Psoas muscle (tissue), 8 donors: ENCODE data around the gene KCNJ15. TPM values are rescaled to one million over a fixed set of nuclear protein-coding genes. Genes with fewer than 3 reads are reported as not detected.

ENCODE experiments used
- ATAC-seq, 4 donors: fragments of 200-7000 bp; cut with Tn5 transposase; one replicate each; pipeline ENCODE4 v1.9.1; 2020; ENCODE audit warnings: moderate library complexity in 3 of 4, mild to moderate bottlenecking in 2 of 4
- DNase-seq, 2 donors: peaks; one replicate each; pipeline ENCODE4 v3.0.0-alpha.2; 2020
- H3K27ac ChIP-seq: fragments of 200-600 bp; one replicate; pipeline ENCODE4 v1.8.0; 2022
- H3K27me3 ChIP-seq, 3 donors: fragments of 200-600 bp in 1 of 3; one replicate each; pipeline versions ENCODE4 v1.6.1 to v1.8.0; 2013 to 2022; ENCODE audit warnings: low read length in 2 of 3, mild to moderate bottlenecking in 2 of 3, moderate library complexity in 1 of 3; ENCODE audit not compliant: insufficient read depth in 3 of 3
- H3K36me3 ChIP-seq, 2 donors: fragments of 200-600 bp in 1 of 2; one replicate each; pipeline versions ENCODE4 v1.6.1 to v1.8.0; 2013 to 2022; ENCODE audit warnings: low read depth in 1 of 2, mild to moderate bottlenecking in 1 of 2, moderate library complexity in 1 of 2; ENCODE audit not compliant: insufficient read depth in 1 of 2
- H3K4me1 ChIP-seq: fragments of 200-600 bp; one replicate; pipeline ENCODE4 v1.8.0; 2022
- H3K4me3 ChIP-seq: fragments of 200-600 bp; one replicate; pipeline ENCODE4 v1.8.0; 2022; ENCODE audit warnings: mild to moderate bottlenecking
- H3K9me3 ChIP-seq: fragments of 200-600 bp; one replicate; pipeline ENCODE4 v1.8.0; 2022
- WGBS, 3 donors: extraction: QIAGEN DNeasy Blood & Tissue Kit; methylation state at CpG; one replicate each; pipeline versions ENCODE4 v1.1.6 to v1.1.7; 2013; 5-methylcytosine and 5-hydroxymethylcytosine counted together
- intact Hi-C, 2 donors: fragments of 100-400 bp; cut with DNase I; formaldehyde crosslinking; loops; one replicate each; pipeline versions ENCODE4 v1.11.0 to v1.14.2; 2022
- polyA plus RNA-seq, 3 donors: library from polyadenylated mRNA; stranded (reverse); fragments of 200-250 nt; gene quantifications; one replicate each; pipeline ENCODE4 v1.2.3, GENCODE V29; 2013
- total RNA-seq, 4 donors: library from RNA; stranded (reverse); fragmentation: NEBNext Ultra II Directional in 2 of 4; extraction: Animal tissue kit (Norgen Biotek cat#: 25700) in 2 of 4; gene quantifications; one replicate each; pipeline versions ENCODE4 v1.2.1 to v1.2.4, GENCODE V29; 2021 to 2023
- TF ChIP-seq, protein P1 (sequence below): fragments of 200-600 bp; IDR thresholded peaks from one replicate; pipeline ENCODE4 v1.8.0; 2022; ENCODE audit warnings: antibody characterized with exemption
- donor health status: healthy with polysubstance abuse.
- donor health status: DM: no; HTN: no; CAD: no; lungs with moderate emphysema.
- donor health status: Bipolar disorder and iron deficiency.
- donor health status: healthy.
- donor health status: DM: yes; HTN: yes; CAD: no.
- donor health status: DM: no; HTN: no; CAD: no.
- donor health status: DM: no; HTN: no; CAD: no.
- donor health status: DM: yes; HTN: yes; CAD: no.

The KCNJ15 gene
- total and polyA plus RNA-seq, 7 donors: 0.04 to 1.0 (median 0.16) TPM

DNA sequence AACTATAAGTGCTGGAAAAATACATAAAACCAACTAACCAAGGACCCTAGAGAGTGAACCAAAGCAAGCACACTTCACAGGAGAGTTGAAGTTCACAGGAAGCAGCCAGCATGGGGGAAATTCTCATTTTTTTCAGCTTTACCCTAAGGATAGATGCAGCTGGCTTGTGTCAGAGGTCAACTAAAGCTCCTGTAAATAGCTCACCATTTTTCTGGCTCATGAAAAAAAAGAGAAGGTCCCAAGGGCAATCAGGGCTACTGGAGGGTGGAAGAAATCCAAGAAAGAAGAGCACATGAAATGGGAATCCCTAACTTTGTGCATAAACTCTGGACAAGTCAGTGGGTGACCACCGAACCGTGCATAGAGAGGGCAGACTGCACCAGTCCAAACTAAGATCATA lies 58.3 kb downstream of the KCNJ15 start:
- Histone ChIP-seq H3K4me3 (no peak overlapping the region), H3K36me3 (no peaks in the 10 kb centered on the region), H3K27me3 (peaks cover 0 to 4% (median 0%) of the 10 kb centered on the region in 3 donors), H3K27ac (no peak overlapping the region), H3K4me1 (no peaks in the 10 kb centered on the region), H3K9me3 (no peaks in the 10 kb centered on the region)
- DNase-seq (no peak), ATAC-seq (no peak)
- 40 to 53% (median 45%) methylated on average over 2 of the region's 2 CpGs for WGBS, 3 donors
- TF ChIP-seq, protein P1, sequence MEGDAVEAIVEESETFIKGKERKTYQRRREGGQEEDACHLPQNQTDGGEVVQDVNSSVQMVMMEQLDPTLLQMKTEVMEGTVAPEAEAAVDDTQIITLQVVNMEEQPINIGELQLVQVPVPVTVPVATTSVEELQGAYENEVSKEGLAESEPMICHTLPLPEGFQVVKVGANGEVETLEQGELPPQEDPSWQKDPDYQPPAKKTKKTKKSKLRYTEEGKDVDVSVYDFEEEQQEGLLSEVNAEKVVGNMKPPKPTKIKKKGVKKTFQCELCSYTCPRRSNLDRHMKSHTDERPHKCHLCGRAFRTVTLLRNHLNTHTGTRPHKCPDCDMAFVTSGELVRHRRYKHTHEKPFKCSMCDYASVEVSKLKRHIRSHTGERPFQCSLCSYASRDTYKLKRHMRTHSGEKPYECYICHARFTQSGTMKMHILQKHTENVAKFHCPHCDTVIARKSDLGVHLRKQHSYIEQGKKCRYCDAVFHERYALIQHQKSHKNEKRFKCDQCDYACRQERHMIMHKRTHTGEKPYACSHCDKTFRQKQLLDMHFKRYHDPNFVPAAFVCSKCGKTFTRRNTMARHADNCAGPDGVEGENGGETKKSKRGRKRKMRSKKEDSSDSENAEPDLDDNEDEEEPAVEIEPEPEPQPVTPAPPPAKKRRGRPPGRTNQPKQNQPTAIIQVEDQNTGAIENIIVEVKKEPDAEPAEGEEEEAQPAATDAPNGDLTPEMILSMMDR: no peak
- intact Hi-C loops: no loop called here

GRCh38 chr21:38319781-38320180 lies 63.0 kb downstream of the KCNJ15 start:
- Histone ChIP-seq H3K4me1 (no peaks in the 10 kb centered on the region), H3K27me3 (no peaks in the 10 kb centered on the region), H3K27ac (no peak overlapping the region), H3K9me3 (no peaks in the 10 kb centered on the region), H3K4me3 (no peak overlapping the region), H3K36me3 (no peaks in the 10 kb centered on the region)
- DNase-seq: no peak
- TF ChIP-seq, protein P1: no peak
- intact Hi-C loops: no loop called here
- ATAC-seq: no peak
- 43 to 63% (median 44%) methylated on average over 7 of the region's 7 CpGs for WGBS, 3 donors

DNA sequence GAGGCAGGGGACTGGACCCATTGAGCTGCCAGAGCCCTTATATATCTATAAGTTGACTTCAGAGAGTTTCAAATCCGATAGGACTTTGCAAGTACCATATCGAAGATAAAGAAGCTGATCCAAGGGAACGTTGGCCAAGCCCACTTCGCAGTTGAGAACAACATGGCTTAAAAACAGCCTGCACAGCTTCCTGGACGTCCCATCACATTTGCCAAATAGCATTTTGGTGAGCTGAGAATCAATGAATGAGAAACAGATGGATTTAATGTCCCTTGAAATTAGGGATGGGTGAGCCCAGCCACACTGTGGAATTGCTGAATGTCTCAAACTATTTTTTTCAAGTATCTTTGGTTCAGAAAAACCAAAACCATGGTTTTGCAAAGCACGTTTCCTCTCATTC lies 64.8 kb downstream of the KCNJ15 start:
- 21 to 36% (median 23%) methylated on average over 6 of the region's 6 CpGs for WGBS, 3 donors
- intact Hi-C loops: no loop called here
- Histone ChIP-seq H3K4me3 (no peak overlapping the region), H3K9me3 (no peaks in the 10 kb centered on the region), H3K27ac (no peak overlapping the region), H3K27me3 (peaks cover 0 to 3% (median 0%) of the 10 kb centered on the region in 3 donors), H3K4me1 (no peaks in the 10 kb centered on the region), H3K36me3 (no peaks in the 10 kb centered on the region)
- DNase-seq (no peak), ATAC-seq (no peak)
- TF ChIP-seq, protein P1: no peak

GRCh38 chr21:38322311-38322950 lies 65.6 kb downstream of the KCNJ15 start:
- no peaks in the 10 kb centered on the region for H3K4me1 ChIP-seq
- ATAC-seq (no peak), DNase-seq (no peak)
- H3K4me3 ChIP-seq: no peak overlapping the region
- H3K9me3 ChIP-seq: no peaks in the 10 kb centered on the region
- 72 to 76% (median 74%) methylated on average over 8 of the region's 8 CpGs for WGBS, 3 donors
- TF ChIP-seq, protein P1: no peak
- no peaks in the 10 kb centered on the region for H3K36me3 ChIP-seq
- intact Hi-C loops: no loop called here
- H3K27me3 ChIP-seq: peaks cover 0 to 3% (median 0%) of the 10 kb centered on the region in 3 donors
- no peak overlapping the region for H3K27ac ChIP-seq
